Measurements from ENCODE around the gene LPP.

The LPP gene

DNA sequence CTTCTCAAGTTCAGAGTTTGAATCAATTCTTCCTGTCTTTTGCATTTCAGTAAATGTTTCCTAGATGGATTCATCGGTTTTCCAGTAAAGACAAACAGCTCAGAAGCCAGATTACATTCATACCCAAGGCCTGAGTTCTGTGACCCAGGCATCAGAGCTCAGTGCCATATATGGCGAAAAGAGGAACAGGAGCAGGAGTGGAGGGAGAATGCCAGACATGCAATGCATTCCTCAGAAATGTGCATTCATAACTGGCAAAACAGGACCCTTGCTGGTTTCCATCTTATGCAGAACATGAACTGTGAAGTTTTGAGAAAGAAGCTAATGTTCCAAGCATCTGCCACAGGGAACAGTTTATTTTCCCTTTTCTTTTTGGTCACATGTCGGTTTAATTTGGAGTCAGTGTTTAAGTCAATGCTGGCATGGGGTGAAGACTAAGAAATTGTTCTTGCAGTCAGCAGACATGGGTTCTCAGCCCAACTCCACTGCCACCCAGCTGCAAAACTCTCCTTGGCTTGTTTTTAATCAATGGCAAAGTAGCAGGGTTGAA is 116.5 kb downstream of the LPP start:
- DNase-seq (ENCODE audit: low read depth in 1 of 2, low spot score in 1 of 2), result no peak

DNA sequence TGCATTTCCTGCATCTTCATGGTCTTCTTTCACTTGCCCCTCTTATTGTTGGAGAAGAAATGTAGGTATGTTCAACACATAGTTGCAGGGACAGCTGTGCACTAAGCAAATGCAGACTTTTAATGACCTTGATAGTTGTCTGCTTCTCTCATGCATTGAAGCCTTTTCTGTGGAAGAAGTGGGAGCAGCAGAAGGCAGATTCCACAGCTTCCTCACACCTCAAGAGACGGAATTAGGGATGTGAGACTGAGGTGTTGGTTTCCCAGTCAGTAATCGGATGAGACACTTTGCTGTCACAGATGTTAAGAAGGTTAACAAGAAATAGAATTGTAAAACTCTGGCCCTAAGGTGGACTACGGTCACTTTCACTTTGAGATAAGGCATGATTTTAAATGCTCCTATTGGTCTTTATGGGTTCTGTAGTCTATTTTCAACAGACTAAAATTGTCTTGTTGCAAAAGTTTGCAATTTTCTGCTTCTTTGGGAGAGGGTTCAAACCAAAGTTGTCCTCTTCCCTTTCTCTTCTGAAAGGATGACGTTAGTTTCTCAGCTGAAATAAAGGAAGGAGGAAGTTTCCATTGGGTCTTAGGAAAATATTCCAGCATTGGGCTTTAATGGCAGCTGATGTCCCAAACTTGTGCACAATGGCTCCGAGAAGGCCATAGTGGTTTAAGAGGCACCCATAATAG is 117.4 kb downstream of the LPP start:
- no peak for DNase-seq (ENCODE audit: low read depth in 1 of 2, low spot score in 1 of 2)

DNA sequence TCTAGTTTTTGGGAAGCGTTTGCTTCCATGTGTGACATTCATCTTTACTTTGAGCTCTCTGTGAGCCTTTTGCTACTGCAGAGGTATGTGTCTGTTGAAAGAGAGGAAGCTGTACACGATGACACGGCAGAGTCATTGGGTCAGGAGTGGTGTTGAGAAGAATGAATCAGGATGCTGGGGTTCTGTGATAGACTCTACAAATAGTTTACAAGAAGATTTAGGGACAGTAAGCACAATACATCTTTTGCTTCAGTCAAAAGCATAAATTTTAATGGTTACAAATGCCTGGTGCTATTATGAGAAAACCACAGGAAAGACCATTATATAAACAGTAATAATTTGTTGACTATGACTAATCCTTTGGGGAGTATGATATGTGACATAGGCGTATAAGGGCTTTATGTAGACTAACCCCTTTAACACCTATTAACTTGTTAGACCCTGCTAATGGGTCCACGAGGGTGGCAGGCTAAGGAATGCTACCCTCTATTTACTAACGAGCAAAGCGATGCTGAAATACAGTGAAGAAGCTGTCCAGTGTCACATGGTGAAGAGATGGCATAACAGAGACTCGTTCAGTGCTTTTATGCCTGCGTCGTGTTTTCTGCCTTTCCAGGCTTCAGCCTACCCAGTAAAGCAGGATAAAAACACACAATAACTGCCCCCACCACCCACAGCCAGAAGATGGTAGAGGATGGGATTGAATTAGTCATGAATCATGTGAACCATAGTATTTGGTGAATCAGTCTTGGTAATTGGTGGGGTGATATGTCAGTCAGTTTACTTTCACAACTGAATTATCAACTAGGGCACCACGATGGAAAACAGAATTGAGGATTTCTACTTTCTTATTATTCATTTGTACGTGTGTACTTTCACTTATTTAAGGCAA is 118.8 kb downstream of the LPP start:
- no peak for DNase-seq (ENCODE audit: low read depth in 1 of 2, low spot score in 1 of 2)

DNA sequence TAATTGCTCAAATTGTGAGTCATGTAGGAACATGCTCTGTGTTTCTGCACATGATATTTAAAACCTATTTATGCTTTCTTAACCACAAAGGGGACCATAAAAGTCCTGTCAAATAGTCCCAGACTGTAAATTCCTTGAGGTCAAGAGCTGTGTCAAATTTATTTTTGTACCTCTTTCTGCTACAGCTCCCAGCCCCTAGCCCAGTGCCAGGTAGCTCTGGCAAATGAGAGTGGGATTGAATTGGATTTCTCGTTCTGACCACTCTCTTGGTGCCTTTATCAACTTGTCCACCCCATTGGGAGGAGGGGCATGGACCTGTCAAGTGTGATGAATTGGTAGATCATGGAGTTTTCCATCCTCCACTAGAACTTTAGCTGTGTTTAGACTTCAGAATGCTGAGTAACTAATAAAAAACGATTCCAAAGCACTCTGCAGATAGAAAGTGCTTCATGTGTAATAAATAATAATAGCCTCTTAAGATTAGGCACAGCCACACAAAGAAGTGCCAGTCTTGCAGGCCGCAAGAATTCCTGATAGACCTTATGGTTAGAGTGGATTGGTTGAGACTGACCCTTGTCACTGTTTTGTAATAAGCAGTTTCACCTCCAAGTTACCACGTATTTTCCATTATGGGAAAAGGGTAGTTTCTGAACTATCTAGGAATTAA is 120.4 kb downstream of the LPP start:
- no peak for DNase-seq (ENCODE audit: low read depth in 1 of 2, low spot score in 1 of 2)

DNA sequence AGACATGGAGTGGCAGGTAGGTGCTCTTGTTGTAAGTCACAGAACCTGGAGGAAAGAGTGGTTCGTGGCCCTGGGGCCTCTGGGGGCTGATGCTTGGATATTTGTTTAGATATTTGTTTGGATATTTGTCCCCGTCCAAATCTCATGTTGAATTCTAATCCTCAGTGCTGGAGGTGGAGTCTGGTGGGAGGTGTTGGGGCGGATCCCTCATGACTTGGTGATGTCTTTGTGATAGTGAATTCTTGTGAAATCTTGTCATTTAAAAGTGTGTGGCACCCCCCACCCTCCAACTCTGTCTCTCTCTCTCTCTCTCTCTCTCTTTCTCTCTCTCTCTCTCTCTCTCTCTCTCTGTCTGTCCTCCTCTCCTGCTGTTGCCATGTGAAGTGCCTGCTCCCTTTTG is 122.4 kb downstream of the LPP start:
- DNase-seq (ENCODE audit: low read depth in 1 of 2, low spot score in 1 of 2), result no peak

DNA sequence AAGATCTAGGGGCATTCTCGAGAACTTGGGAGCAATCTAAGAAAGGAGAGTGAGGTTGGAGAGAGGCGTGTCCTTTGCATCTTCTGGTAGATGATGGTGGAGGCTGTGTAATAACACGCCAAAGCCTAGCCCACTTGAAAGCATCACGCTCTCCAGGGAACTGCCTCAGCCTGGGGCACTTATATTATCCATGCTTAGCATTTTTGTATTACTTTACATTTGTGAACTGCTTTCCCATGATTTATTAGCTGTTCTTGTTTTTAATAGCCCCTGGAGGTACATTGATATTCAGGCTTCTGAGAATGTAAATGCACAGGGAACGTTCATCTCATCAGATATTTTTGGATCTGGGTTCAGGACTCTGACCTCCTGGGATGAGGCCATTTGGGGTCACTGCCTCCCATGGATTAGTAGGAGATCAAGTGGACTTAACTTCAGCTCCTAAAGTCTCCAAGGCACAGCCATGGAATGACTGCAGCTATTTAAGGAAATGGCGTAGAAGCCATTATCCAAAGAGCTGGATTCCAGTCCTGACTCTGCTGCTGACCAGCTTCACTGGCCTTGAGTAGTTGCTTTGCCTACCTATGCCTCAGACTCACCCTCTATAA is 124.9 kb downstream of the LPP start:
- no peak for DNase-seq (ENCODE audit: low read depth in 1 of 2, low spot score in 1 of 2)

DNA sequence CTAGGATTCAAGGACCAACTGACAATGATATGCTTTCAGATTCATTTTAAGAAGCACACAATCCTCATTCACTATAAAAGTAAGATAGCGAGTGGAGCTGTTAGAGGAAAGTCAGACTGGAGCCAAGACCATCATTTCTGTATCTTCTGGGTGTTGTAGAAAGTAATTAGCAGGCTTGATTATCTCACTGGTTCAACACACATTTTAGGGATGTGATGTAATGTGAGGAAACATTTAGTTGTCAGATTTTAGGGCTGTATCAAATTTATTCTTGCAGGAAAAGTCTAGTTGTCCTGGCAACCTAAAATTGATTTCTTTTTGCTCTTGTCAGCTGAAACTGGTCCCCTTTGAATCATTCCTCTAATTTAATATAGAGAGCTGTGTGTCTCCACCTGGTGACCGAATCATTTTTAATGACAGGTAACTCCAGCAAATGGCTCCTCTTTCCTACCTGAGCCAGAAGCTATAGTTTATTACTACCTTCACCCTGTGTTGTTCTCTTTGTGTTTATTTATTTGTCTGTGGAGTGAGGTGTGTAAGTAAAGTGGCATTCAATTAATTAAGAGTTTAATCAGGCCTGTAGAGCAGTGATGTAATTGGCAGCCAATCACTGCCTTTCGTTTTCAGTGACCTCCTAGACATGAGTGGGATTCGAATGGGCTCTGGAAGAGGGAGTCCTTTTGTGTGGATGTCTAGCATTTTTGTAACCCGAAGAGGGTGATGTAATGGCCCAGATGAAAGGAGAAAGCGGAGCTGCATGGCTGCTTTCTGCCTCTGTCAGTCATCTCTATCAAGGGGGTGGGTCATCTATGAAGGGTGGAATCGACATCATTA is 125.8 kb downstream of the LPP start:
- no peak for DNase-seq (ENCODE audit: low read depth in 1 of 2, low spot score in 1 of 2)

DNA sequence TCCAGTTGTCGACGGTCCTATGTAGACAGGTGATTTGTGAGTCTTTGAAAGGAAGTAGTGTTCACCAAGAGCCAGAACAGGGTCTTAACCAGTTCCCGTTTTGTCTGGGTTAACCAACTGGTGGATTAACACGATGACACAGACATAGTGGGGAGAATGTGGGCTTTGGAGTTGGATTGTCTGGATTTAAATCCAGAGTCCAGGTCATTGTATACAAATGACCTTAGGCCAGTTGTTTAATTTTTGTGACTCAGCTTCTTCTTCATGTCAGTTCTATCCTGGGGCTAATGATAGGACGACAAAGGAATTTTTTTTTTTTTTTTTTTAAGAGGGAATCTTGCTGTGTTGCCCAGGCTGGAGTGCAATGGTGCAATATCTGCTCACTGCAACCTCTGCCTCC is 126.7 kb downstream of the LPP start:
- no peak for DNase-seq (ENCODE audit: low read depth in 1 of 2, low spot score in 1 of 2)

DNA sequence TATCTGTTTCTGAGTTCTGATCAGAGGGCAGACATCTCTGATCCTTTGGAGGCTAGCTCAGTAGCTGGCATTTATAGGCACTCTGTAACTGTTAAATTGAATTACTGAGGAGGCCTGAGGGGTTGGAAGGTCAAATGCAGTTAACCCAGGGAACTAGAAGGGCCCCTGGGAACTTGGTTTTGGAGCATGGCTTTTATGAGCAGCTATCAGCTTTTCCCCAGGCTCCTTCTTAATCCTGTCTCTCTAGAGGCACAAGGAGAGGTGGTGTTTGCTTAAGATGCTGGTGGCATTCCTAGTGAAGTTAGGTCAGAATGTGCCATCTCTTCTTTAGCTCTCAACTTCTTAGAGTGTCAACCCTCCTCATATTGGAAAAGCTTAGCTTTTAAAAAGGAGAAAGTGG is 128.9 kb downstream of the LPP start:
- no peak for DNase-seq (ENCODE audit: low read depth in 1 of 2, low spot score in 1 of 2)

DNA sequence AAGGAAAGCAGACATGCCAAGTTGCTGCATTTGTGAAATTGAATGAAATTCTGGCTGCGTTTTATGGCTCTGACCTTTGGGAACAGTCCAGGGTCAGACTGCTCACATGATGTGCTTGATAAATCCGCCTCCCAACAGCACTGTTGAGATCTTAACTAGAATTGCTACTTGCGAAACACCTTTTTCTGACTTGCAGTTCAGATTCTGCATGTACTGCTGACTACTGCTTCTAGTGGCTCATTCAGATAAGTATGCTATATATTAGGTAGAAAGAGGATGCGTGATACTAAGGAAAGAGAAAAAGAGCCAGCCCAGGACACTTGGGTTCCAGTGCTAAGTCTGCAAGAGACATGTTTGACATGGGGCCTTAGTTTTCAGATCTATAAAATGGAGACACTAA is 129.4 kb downstream of the LPP start:
- DNase-seq (ENCODE audit: low read depth in 1 of 2, low spot score in 1 of 2), result no peak

DNA sequence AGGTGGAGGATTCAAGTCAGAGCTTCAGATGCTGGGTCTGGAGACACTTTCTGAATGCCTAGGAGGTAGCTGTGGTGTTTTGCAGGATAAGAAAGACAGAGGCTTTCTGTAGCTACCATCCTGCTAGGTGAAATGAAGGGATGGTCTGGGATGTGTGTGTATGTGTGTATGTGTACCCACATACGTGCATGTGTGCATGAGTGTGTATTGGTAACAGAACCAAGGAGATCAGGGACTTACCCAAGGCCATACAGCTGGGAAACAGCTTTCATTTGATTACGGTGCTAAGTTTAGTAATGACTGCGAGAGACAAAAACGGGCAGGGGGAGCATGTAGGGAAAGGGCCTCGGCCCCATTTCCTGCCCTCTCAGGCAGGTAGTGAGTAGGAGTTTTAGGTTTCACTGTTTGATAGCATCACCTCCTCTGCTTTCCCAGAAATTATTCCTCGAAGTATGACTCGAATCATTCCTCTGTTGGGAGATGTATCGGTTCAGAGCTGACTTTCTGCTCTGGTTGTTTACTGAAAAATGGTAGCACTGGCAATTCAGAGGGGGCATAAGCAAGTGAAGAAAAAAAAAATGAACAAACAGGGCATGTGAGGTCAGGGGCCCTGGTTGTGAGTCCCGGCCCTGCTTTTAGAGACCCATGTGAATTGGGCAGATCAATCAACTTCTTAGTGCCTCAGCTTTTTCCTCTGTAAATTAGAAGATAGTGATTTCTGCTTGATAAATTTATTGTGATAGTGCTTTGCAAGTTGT is 130.7 kb downstream of the LPP start:
- peak in 1 of 2 donors; percentile 21 for DNase-seq (ENCODE audit: low read depth in 1 of 2, low spot score in 1 of 2)

DNA sequence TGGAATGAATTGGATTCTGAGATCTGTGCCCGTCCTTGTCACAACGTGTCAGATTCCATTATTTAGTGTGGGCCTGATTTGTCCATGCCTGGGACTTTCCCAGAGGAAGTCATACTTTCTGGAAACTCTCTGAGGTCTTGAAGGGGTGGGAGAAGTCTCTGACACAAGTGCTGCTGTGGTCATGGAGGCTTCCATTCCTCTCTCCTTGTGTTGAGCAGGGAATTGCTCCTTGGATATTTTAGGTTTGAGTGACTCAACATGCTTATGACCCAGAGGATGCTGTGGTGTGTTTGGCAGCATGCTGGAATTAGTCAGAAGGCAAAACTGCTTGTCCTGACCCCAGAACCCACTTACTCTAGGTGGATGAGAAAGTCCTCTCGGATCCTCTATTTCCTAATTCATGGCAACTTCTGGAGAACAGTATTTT is 132.1 kb downstream of the LPP start:
- DNase-seq (ENCODE audit: low read depth in 1 of 2, low spot score in 1 of 2), result no peak

DNA sequence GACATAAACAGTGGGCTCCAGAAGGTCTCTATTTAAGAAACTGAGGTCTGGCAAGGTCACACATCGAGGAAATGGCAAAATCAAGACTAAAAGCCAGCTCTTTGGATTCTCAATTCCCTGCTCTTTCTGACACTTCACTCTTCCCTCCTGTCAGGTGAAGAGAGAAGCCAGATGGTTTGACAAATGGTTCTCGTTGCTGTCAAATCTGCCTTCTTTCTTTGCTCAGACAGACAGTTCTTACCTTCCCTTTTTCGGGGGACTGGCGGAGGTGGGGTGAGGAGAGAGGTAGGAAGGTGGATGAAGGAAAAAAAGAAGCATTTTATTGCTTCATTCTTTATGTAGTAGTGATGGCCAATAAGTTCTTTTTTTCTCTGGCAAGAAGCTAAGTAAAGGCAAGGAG is 133.4 kb downstream of the LPP start:
- DNase-seq (ENCODE audit: low read depth in 1 of 2, low spot score in 1 of 2), result no peak

DNA sequence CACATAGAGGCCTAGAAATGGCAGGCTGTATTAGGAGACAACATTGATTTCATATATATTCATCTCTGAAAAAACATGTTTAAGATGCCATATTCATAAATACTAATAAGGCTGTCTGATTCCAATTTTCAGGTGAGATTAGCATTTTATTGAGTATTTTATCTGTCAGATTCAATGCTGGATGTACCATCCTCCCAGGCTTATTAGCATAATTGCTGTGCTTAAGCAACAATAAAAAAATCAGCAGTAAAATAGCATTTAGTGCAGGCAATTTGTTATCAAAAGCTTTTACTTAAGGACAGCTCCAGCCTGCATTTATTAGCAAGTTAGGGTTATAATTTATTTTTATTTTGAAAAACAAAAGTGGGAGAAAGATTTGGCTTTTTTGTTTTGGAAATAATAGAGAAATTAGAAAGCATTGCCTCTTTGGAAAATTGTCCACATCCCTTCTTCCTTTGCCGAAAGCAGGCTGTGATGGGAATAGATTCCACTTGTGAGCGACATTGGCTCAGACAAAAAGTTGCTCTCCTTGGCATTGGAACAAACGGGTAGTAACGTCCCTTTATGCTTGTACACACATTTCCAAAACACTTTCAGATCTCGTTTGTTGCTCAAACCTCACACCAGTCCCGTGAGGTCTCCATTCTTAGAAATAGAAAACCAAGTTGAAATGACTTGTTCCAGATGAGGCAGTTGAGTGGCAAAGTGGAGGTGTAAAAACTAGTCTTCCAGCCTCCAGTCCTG is 134.0 kb downstream of the LPP start:
- no peak for DNase-seq (ENCODE audit: low read depth in 1 of 2, low spot score in 1 of 2)

DNA sequence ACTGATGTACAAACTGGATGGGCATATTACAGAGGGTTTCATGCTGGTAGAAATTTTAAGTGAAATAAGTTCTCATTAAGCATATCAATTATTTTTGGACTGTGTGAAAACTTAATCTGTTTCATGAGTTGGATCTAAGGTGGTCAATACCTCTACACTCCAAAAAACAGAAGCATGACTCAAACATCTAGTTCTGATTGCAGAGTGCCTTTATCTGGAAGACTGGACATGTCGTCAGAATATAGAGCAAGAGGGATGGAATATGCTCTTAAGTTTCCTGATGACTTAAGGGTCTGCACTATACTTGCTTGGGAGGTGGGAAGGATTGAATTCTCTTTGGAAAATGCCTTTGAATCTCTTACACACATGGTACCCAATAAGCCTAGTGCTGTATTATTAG is 138.3 kb downstream of the LPP start:
- no peak for DNase-seq (ENCODE audit: low read depth in 1 of 2, low spot score in 1 of 2)

DNA sequence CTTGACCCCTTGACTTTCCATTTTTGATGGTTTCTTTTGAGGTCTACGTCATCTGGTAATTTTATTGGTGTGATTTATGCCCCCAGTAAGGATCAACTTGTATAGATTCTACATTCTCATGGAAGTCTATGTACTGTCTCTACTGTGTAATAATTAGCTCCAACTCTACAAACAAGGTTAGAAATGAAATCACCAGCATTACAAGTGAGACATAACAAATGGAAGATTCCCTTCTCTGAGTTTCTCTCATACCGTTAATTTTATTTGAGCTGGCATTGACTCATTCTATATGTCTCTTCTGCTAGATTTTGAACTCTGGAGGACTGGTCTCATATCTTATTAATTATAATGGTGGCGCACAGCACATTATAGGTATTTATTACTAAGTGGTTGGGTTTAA is 138.9 kb downstream of the LPP start:
- DNase-seq (ENCODE audit: low read depth in 1 of 2, low spot score in 1 of 2), result no peak

DNA sequence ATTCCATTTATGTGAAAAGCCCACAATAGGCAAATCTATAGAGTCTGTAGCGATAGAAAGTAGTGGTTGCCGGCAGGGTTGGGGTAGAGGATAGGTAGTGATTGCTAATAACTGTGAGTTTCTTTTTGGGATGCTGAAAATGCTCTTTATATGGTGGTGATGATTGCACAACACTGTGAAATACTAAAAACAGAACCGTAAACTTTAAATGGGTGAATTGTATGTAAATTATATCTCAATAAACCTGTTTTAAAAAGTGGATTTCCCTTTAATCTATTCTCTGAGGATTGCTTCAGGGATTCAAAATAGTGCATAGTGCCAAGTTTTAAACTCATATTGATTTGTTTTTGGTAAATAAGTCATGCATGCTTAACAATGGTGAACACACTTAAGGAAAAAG is 140.2 kb downstream of the LPP start:
- DNase-seq (ENCODE audit: low read depth in 1 of 2, low spot score in 1 of 2), result no peak

DNA sequence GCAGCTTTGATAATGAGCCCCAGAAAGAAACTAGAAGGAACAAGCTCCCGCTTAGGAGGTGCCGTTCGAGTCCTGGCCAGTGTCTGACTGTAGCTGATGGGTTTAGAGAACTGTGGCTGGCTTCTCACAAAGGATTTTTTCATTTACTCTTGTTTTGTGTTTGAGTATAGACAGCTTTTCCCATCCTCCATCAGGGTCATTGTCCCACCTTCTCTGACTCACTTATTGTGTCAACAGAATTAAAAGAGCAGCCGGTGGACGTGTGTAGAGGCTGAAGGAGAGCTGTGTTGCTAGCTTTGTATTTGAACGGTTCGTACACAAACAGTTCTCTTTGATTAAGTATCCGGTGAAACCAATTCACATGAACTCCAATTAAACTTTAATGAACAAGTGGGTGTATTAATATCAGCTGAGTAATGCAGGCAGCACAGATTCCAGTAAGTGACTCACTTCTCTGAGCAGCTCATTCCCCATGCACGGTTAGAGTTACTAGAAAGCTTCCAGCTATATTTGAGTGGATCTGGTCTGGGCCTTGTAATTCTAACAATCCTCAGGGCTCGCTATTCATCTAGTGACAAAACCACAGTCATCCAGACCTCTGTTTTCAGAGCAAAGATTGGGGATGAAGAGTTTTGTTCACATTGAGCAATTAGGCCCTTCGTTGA is 141.0 kb downstream of the LPP start:
- DNase-seq (ENCODE audit: low read depth in 1 of 2, low spot score in 1 of 2), result no peak

DNA sequence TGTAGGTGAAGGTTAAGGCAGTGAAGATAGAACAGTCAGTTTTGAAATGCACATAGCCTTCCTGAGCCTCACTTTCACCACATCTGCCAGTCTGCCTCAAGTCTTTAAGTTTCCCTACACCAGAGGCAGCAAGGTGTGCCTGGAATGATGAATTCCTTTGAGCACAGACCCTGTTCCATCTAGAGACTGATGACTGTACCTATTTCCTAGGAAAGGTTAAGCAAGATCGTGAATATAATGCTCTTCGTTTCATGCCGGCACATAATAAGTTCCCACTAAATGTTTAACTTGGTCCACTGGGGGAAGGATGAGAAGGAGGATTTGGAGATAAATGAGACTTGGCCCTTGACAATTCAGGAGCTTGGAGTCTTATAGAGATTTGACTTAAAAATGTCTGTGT is 141.9 kb downstream of the LPP start:
- no peak for DNase-seq (ENCODE audit: low read depth in 1 of 2, low spot score in 1 of 2)

Measured in stimulated activated CD4-positive, alpha-beta T cell treated with anti-CD3 and anti-CD28 coated beads, Interleukin-15, amount 100 ng/mL, for 1 hour (primary cell).